GM19035 (cell line): Measurements from ENCODE around the gene C11orf54.
"Not testable (repeated sequence)": the region's sequence is repeated elsewhere in the genome, so short reads cannot be mapped to it uniquely, and the experiment has no call there.

ENCODE experiments used
- ATAC-seq: cut with Tn5 transposase; IDR thresholded peaks from one replicate; pipeline ENCODE4 v1.9.1; 2021; ENCODE audit not compliant: unreplicated experiment

Gene C11orf54

DNA sequence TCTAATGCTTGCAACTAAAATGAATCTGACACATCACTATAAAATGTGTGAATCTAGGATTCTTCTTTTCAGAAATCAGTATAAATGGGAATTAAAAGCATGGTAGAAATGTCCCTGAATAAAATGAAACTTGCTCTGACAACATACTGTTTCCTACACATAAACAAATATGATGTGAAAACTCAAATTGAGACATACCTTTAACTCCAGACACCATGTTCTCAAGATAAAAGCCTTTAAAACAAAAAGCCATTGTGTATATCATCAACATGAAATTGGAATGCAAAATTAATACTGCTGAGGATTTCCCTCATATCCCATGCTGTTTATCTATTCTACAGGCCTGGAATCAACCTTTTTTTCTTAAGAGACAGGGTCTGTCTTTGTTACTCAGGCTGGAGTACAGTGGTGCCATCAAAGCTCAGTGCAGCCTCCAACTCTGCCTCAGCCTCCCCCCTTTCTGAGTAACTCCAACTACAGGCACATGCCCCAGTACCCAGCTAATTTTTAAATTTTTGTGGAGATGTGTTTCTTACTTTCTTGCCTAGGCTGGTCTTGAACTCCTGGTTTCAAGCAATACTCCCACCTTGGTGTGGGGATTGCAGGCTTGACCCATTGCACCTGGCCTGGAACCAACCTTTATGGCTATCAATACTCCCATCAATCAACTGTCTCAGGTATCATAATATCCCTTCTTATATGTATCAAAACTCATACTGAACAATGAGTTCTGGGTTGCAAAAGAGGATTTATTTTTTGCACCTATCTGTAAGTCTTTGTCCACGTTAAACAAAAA, 6.8 kb upstream of the C11orf54 start:
- ATAC-seq: no peak

DNA sequence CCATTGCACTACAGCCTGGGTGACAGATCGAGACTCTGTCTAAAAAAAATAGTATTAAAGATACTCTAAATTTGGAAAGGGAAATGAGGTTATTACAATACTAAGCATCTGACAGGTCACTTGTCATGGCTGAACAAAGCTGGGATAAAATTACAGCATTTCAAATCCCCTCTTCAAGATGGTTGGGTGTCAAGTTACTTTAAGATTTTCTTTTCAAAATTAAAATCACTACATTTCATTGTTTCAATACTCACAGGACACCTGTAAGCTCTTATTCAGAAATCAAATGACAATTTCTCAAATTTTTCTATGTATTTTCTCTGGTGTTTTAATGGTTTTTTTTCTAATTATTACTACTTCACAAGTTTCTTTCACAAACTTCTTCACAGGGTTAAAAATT, 5.8 kb upstream of the C11orf54 start:
- no peak for ATAC-seq

GRCh38 chr11:93736129-93736528, 5.3 kb upstream of the C11orf54 start:
- no peak for ATAC-seq

DNA sequence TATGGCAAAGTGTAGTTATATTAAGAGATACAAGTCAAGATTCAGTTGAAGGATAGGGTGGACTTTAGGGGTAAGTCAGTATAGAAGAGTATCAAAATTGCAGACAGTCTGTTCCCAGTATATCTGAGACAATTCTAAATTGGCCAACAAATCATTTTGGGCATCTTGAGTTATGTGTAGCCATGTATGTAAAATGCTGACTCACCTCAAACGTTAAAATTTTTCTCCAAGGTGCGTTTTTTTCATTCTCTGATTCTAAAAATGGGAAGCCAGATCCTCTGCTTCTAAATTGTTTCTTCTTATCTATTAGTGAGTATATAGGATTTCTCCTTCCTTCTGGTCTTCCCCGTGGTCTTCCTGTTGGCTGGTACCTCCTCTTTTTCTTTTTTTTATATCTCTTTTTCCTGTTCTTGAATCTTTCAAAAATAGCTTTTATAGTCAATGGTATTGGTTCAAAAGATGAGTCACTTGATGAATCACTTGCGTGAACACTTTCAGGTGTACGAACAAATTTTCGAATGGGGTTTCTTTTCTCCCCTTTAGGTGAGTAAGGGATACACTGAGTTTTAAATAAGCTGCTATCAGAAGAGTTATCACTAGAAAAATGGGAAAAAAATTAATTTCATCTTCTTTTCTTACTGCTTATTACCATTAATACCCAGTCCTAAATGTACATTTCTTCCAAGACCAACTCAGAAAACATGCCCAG, 3.4 kb upstream of the C11orf54 start:
- ATAC-seq: no peak

DNA sequence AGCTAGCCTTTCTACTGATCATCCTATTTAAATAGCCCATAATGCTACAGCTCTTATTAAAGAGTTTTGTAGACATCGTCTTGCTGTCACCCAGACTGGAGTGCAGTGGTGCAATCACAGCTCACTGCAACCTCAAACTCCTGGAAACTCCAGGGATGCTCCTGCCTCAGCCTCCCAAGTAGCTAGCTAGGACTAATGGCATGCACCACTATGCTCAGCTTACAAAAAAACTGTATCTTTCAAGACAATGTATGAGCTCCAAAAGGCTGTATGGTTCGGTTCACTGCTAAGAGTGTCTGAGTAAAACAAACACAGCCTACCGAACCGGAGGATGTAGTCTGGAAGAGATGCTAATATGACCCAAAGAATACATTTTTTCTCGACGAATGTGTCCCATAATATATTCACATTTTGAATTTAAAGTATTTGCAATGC, 2.8 kb upstream of the C11orf54 start:
- no peak for ATAC-seq

DNA sequence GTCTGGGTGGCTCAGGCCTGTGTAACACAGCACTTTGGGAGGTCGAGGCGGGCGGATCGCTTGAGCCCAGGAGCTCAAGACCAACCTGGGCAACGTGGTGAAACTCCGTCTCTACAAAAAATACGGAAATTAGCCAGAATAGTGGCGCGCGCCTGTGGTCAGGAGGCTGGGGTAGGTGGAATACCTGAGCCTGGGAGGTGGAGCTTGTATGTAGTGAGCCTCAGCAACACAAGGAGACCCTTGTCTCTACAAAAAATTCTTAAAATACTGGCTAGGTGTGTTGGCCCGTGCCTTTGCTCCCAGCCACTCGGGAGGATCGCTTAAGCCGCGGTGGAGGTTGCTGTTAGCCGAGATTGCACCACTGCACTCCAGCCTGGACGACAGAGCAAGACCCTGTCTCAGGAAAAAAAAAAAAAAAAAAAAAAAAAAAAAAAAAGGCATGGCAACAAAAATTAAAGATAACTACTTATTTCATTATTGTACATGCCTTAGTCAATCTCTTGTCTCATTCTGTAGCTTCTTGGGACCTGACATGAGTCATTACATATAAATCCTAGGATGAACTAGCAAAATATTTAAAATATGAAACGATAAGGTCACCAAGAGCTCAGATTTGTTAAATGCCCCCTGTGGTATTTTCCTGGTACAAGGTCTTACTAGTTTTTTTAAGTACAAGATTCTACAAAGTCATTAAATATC, 1.3 kb upstream of the C11orf54 start:
- no peak for ATAC-seq

DNA sequence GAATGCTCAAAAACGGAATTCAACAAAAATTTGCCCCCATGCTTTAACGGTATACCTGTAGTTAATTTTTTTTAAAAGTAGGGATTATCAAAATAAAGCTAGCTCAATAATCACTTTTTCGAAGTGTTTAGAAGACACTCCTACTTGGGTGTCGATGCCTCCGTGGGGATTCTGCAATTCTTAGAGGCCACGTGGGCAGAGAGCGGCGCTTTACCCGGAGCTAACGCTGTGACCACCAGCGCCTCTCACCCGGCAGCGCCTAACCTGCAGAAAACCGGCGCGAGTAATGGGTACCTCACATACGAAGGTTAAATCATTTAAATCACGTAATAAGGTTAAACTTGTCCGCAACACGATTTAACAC, 760 bp upstream of the C11orf54 start:
- peak; percentile 36 for ATAC-seq

GRCh38 chr11:93741882-93742226, 382 bp downstream of the C11orf54 start:
- ATAC-seq: peak; percentile 7

GRCh38 chr11:93743291-93743690, 1.8 kb downstream of the C11orf54 start:
- no peak for ATAC-seq

GRCh38 chr11:93744669-93745004, 3.2 kb downstream of the C11orf54 start:
- no peak for ATAC-seq

DNA sequence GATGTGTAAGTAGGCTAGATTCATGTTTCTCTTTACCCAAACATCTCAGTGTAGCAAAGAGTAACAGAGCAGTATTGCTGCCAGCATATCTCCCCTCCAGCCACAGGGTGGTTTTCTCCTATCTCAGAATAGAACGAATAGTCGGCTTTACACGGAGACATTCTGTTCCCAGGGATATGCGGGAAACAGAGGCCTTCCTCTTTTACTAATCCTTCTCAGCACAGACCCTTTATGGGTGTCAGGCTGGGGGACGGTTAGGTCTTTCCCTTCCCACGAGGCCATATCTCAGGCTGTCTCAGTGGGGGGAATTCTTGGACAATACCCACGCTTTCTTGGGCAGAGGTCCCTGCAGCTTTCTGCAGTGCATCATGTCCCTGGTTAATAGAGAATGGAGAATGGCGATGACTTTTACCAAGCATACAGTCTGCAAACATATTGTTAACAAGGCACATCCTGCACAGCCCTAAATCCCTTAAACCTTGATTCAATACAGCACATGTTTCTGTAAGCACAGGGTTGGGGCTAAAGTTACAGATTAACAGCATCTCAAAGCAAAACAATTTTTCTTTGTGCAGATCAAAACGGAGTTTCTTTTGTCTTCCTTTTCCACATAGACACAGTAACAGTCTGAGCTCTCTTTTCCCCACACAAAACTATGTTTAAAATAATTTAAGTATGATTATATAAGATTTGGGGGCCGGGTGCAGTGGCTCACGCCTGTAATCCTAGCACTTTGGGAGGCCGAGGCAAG, 3.7 kb downstream of the C11orf54 start:
- not testable (repeated sequence) for ATAC-seq

DNA sequence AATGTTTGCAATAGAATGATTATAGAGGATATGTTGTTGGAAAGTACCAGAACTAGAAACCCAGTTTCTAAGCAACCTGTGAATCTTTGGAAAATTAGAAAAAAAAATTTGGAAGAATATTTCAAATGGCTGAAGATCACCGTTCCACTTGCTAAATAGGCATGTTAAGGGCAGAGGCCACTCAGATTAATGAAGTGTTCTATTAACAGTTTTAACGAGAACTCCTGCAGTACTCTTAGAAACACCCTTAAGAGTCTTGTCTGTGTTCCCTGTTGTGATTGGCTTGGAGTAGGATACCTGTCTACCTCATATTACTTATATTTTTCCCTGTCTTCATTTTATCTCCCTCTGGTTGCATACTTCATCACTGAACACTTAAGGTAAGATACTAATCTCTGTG, 4.6 kb downstream of the C11orf54 start:
- no peak for ATAC-seq

- no peak for ATAC-seq
These were observed 5.7 kb downstream of the C11orf54 start for GRCh38 chr11:93747122-93747521.

DNA sequence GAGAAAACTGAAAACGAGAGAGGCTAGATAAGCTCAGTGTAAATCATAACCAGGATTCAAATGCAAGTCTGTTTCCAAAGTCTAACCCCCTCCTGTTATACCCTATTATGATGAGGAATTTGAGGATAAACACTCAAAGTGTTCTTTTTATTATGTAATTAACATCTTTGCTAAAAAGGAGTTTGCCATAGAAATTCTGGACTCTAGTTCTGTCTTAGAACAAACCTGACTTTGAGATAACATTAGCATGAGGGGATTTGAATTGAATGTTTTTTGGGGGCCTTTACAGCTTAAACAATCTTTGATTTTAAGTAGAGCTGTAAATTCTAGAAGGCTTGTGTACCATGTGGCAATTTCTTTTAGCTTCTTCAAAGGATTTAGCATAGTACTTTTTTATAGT, 9.5 kb downstream of the C11orf54 start:
- ATAC-seq: no peak

GRCh38 chr11:93753241-93753640, 11.8 kb downstream of the C11orf54 start:
- ATAC-seq: no peak

DNA sequence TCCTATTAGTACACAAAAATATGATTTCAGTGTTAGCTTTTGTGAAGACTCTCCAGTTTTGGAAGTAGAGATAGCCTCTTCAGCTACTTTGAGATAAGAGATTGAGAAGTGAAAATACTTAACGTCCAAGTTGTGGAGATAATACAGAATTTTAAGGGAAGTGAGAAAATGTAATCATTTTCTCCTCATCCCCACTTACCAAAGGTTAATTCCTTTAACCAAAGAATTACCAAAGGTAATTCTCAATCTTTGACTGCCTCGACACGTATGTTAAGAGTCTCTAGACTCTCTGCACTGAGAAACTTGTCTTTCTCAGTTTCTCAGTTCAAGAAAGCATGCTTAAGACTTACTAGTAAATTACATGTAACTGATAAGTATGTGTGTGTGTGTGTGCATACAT, 15.3 kb downstream of the C11orf54 start:
- no peak for ATAC-seq

GRCh38 chr11:93757301-93757700, 15.8 kb downstream of the C11orf54 start:
- no peak for ATAC-seq

GRCh38 chr11:93757924-93758865, 16.7 kb downstream of the C11orf54 start:
- ATAC-seq: no peak

- ATAC-seq: not testable (repeated sequence)
These were observed 17.7 kb downstream of the C11orf54 start for GRCh38 chr11:93759123-93759522.

GRCh38 chr11:93761910-93762309, 20.4 kb downstream of the C11orf54 start:
- ATAC-seq: no peak
